Chondrocyte (in vitro differentiated cells): ENCODE measurements around the gene DPYSL5. TPM values are rescaled to one million over a fixed set of nuclear protein-coding genes. Genes with fewer than 3 reads are reported as not detected.

ENCODE experiments used
- DNase-seq: peaks from one replicate; pipeline ENCODE4 v3.0.0; 2021; ENCODE audit warnings: mixed read lengths, low spot score
- H3K27ac Mint-ChIP-seq: one replicate; pipeline ENCODE4 v1.8.0; 2021; ENCODE audit warnings: mild to moderate bottlenecking, moderate library complexity, mixed read lengths; ENCODE audit not compliant: unreplicated experiment
- H3K27me3 Mint-ChIP-seq: 2 replicates; pipeline ENCODE4 v1.8.0; 2021; ENCODE audit warnings: low read depth, mixed read lengths
- H3K36me3 Mint-ChIP-seq: 2 replicates; pipeline ENCODE4 v1.8.0; 2021; ENCODE audit warnings: low read depth, mixed read lengths
- H3K4me1 Mint-ChIP-seq: 2 replicates; pipeline ENCODE4 v1.8.0; 2021; ENCODE audit warnings: low read depth, mild to moderate bottlenecking, mixed read lengths
- H3K4me3 Mint-ChIP-seq: one replicate; pipeline ENCODE4 v1.8.0; 2021; ENCODE audit warnings: mild to moderate bottlenecking, moderate library complexity, mixed read lengths; ENCODE audit not compliant: unreplicated experiment
- H3K9me3 Mint-ChIP-seq: 2 replicates; pipeline ENCODE4 v1.8.0; 2021; ENCODE audit warnings: low read depth, mixed read lengths
- CTCF ChIP-seq: fragments of 200-600 bp; sonication (generic); IDR thresholded peaks from 2 replicates; pipeline ENCODE4 v1.5.0; 2021; ENCODE audit warnings: antibody characterized with exemption, mild to moderate bottlenecking, moderate library complexity
- total RNA-seq: library from RNA; stranded (reverse); gene quantifications from 3 replicates; pipeline ENCODE4 v1.2.1, GENCODE V29; 2021

Gene DPYSL5
- total RNA-seq, 1 donor from 2014 or later = 0.25 TPM

- H3K36me3 Mint-ChIP-seq = peaks cover 3% of the 10 kb centered on the region
- H3K9me3 Mint-ChIP-seq = no peaks in the 10 kb centered on the region
- H3K27ac Mint-ChIP-seq = no peak overlapping the region
- no peak for DNase-seq
- no peak for TF ChIP-seq CTCF
- H3K4me1 Mint-ChIP-seq = peaks cover 14% of the 10 kb centered on the region
- no peaks in the 10 kb centered on the region for H3K27me3 Mint-ChIP-seq
- no peak overlapping the region for H3K4me3 Mint-ChIP-seq
Observed at GRCh38 chr2:26993768-26994167, 145.8 kb downstream of the DPYSL5 start.

DNA sequence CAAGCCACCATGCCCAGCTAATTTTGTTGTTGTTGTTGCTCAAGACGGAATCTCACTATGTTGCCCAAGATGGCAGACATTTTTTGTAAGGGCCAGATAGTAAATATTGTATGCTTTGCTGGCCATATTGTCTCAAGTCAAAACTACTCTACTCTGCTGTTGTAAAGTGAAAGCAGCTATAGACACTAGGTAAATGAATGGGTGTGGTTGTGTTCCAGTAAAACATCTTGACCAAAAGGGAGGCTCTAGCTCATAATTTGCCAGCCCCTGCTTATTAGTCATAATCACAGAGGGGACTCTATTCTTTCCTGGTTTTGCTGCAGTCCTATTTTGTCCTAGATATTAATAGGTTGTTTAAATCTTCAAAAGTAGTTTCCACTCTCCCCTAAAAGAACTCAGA, 147.1 kb downstream of the DPYSL5 start:
- no peak for TF ChIP-seq CTCF
- no peak for DNase-seq
- peaks cover 5% of the 10 kb centered on the region for H3K36me3 Mint-ChIP-seq
- H3K9me3 Mint-ChIP-seq = no peaks in the 10 kb centered on the region
- H3K4me1 Mint-ChIP-seq = peaks cover 5% of the 10 kb centered on the region
- no peak overlapping the region for H3K27ac Mint-ChIP-seq
- no peaks in the 10 kb centered on the region for H3K27me3 Mint-ChIP-seq
- H3K4me3 Mint-ChIP-seq = no peak overlapping the region

- Mint-ChIP-seq H3K36me3 (peaks cover 2% of the 10 kb centered on the region), H3K27me3 (no peaks in the 10 kb centered on the region), H3K27ac (no peak overlapping the region), H3K9me3 (no peaks in the 10 kb centered on the region), H3K4me3 (no peak overlapping the region), H3K4me1 (no peaks in the 10 kb centered on the region)
- no peak for DNase-seq
- no peak for TF ChIP-seq CTCF
Observed at GRCh38 chr2:26997394-26997793, 149.5 kb downstream of the DPYSL5 start.

DNA sequence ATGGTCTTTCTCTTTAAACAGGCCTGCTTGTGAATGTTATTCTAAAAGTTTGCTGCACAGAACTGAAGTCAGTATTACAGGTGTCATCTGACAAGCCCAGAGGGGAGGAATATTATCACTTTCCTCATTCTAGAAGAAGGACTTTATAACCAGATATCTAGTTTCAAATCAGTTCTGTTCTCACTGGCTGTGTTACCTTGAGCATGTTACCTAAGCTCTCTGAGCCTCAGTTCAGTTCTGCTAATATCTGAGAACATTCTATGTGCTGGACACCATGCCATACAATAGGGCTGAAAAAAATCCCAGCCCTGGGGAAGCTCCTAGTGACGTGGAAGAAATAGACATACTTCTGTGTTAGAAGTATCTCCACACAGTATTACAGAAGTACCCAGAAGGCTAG, 150.4 kb downstream of the DPYSL5 start:
- Mint-ChIP-seq H3K4me3 (no peak overlapping the region), H3K27me3 (no peaks in the 10 kb centered on the region), H3K4me1 (no peaks in the 10 kb centered on the region), H3K27ac (no peak overlapping the region), H3K36me3 (peaks cover 2% of the 10 kb centered on the region), H3K9me3 (no peaks in the 10 kb centered on the region)
- TF ChIP-seq CTCF = no peak
- DNase-seq = no peak

Other genes with a start within 250 kb of the DPYSL5 start
- gene CIB4, start 206.8 kb upstream of the DPYSL5 start, total RNA-seq = not detected in 3 replicates
- 0.77 to 2.9 TPM (median 2.8 TPM) in 3 replicates for gene KCNK3, start 155.4 kb upstream of the DPYSL5 start, total RNA-seq
- gene SLC35F6, start 83.8 kb upstream of the DPYSL5 start, total RNA-seq = 35.5 to 48.4 TPM (median 46.1 TPM) in 3 replicates
- gene CENPA, start 62.1 kb upstream of the DPYSL5 start, total RNA-seq = 2.6 to 6.2 TPM (median 4.6 TPM) in 3 replicates
- gene MAPRE3, start 122.5 kb downstream of the DPYSL5 start, total RNA-seq = 12.0 to 16.9 TPM (median 12.3 TPM) in 3 replicates
- gene TMEM214, start 184.8 kb downstream of the DPYSL5 start, total RNA-seq = 107 to 166 TPM (median 110 TPM) in 3 replicates
- 14.0 to 31.8 TPM (median 16.3 TPM) in 3 replicates for gene AGBL5, start 203.5 kb downstream of the DPYSL5 start, total RNA-seq
- gene OST4, start 223.5 kb downstream of the DPYSL5 start, total RNA-seq = 473 to 494 TPM (median 478 TPM) in 3 replicates
- gene EMILIN1, start 230.5 kb downstream of the DPYSL5 start, total RNA-seq = 180 to 235 TPM (median 182 TPM) in 3 replicates
- gene KHK, start 238.6 kb downstream of the DPYSL5 start, total RNA-seq = 1.2 to 1.9 TPM (median 1.3 TPM) in 3 replicates